Esophagus muscularis mucosa (tissue), 4 donors: ENCODE results near the gene MCM10. TPM values are rescaled to one million over a fixed set of nuclear protein-coding genes. Genes with fewer than 3 reads are reported as not detected.

Experiments used
- DNase-seq: peaks from one replicate; pipeline ENCODE4 v3.0.0-alpha.2; 2017; ENCODE audit errors: extremely low spot score
- H3K27ac ChIP-seq, 4 donors: fragments of 200-600 bp; sonication (generic); replicated peaks in 1 of 4; 1 replicate in 3 of 4; 2 replicates in 1 of 4; pipeline ENCODE4 v1.5.1; 2016 to 2019; ENCODE audit warnings: mild to moderate bottlenecking in 1 of 4
- H3K27me3 ChIP-seq, 4 donors: fragments of 200-600 bp; sonication (generic); one replicate each; pipeline versions ENCODE4 v1.5.1 to v1.6.0; 2016 to 2019
- H3K36me3 ChIP-seq, 4 donors: fragments of 200-600 bp; sonication (generic); one replicate each; pipeline ENCODE4 v1.5.1; 2016 to 2019
- H3K4me1 ChIP-seq, 4 donors: fragments of 200-600 bp; sonication (generic); one replicate each; pipeline ENCODE4 v1.5.1; 2016 to 2019
- H3K4me3 ChIP-seq, 4 donors: fragments of 200-600 bp; sonication (generic); 1 replicate in 2 of 4; 2 replicates in 2 of 4; pipeline ENCODE4 v1.5.1; 2016 to 2019; ENCODE audit warnings: mild to moderate bottlenecking in 4 of 4, moderate library complexity in 1 of 4
- H3K9me3 ChIP-seq, 4 donors: fragments of 200-600 bp; sonication (generic); 1 replicate in 3 of 4; 2 replicates in 1 of 4; pipeline ENCODE4 v1.5.1; 2016 to 2019
- EP300 ChIP-seq: sonication (generic); formaldehyde crosslinking; IDR thresholded peaks from one replicate; pipeline ENCODE4 v1.6.1; 2017; ENCODE audit warnings: antibody characterized with exemption
- POLR2A ChIP-seq: fragments of 450-650 bp; IDR thresholded peaks from one replicate; pipeline ENCODE4 v1.6.1; 2017; ENCODE audit warnings: antibody characterized with exemption, moderate library complexity, mild to moderate bottlenecking, low read depth
- POLR2AphosphoS5 ChIP-seq, 2 donors: sonication (generic); formaldehyde crosslinking; IDR thresholded peaks; one replicate each; pipeline ENCODE4 v1.6.1; 2017; ENCODE audit warnings: antibody characterized with exemption in 2 of 2
- WGBS: methylation state at CpG from one replicate; pipeline ENCODE4 v1.1.5; 2018; 5-methylcytosine and 5-hydroxymethylcytosine counted together
- intact Hi-C: fragments of 100-400 bp; cut with DNase I; formaldehyde crosslinking; loops from one replicate; pipeline ENCODE4 v1.15.1; 2023
- total RNA-seq, 4 donors: library from RNA; depleted of rRNA; stranded (reverse); fragments of >200 nt; gene quantifications; one replicate each; pipeline versions ENCODE4 v1.1.0 to v1.2.1, GENCODE V29; 2016
- TF ChIP-seq, protein P1 (sequence below), 3 experiments: fragments of 200-600 bp in 2 of 3; fragments of 450-650 bp in 1 of 3; sonication (generic) in 2 of 3; IDR thresholded peaks; one replicate each; pipeline ENCODE4 v1.5.1; 2017 to 2019; ENCODE audit warnings: antibody characterized with exemption in 3 of 3, mild to moderate bottlenecking in 2 of 3, moderate library complexity in 1 of 3

MCM10 gene
- total RNA-seq, 4 donors from 2014 or later = 0.17 to 0.32 TPM; not detected in 2

DNA sequence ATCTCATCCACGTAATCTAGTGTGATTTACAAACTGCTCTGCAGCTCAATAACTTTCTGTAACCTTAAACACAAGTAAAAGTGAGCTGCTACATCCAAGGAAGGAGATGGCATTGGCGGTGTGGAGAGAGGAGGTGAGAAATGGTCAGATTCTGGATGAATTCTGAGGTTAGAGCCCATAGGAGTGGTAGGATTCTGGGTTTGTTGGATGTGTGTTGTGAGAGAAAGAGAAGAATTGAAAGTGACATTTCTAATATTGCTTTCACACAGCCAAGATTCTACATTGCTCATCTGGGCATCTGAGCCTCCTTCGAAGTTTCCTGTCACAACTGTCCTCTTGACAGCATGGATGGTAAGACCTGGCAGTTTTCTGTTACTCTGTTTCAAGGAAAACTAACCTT, 2.5 kb downstream of the MCM10 start:
- peaks cover 10 to 16% (median 15%) of the 10 kb centered on the region in 4 donors for H3K4me1 ChIP-seq
- H3K4me3 ChIP-seq = no peak overlapping the region
- no peaks in the 10 kb centered on the region for H3K36me3 ChIP-seq
- WGBS = 88% methylated on average over 3 of the region's 3 CpGs
- H3K27me3 ChIP-seq = no peaks in the 10 kb centered on the region
- TF ChIP-seq POLR2AphosphoS5 (IDR thresholded peaks at IDR 0.05) (no peak), EP300 (no peak), POLR2A (no peak)
- TF ChIP-seq, protein P1, sequence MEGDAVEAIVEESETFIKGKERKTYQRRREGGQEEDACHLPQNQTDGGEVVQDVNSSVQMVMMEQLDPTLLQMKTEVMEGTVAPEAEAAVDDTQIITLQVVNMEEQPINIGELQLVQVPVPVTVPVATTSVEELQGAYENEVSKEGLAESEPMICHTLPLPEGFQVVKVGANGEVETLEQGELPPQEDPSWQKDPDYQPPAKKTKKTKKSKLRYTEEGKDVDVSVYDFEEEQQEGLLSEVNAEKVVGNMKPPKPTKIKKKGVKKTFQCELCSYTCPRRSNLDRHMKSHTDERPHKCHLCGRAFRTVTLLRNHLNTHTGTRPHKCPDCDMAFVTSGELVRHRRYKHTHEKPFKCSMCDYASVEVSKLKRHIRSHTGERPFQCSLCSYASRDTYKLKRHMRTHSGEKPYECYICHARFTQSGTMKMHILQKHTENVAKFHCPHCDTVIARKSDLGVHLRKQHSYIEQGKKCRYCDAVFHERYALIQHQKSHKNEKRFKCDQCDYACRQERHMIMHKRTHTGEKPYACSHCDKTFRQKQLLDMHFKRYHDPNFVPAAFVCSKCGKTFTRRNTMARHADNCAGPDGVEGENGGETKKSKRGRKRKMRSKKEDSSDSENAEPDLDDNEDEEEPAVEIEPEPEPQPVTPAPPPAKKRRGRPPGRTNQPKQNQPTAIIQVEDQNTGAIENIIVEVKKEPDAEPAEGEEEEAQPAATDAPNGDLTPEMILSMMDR (IDR thresholded peaks at IDR 0.05) = no peak
- no peaks in the 10 kb centered on the region for H3K9me3 ChIP-seq
- intact Hi-C loops = loop anchor here (5.0 kb wide), 2 partner anchors 138 to 273 kb away; partner anchors contain the start of gene PHYH
- DNase-seq = no peak
- no peak overlapping the region for H3K27ac ChIP-seq

DNA sequence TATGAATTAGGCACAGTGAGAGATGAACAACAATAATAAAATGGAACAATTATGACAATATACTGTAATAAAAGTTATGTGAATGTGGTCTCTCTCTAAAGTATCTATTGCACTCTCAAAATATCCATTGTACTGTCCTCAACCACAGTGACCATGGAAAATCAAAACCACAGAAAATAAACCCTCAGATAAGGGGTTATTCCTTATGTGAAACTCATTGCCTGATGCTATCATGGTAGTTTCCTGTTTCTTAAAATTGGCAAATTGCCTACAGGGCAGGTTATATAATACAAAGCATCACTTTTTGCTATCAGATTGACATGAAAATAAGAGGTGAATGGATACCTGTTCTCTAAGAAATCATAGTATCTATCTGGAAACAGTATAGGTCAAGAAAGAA, 3.8 kb downstream of the MCM10 start:
- intact Hi-C loops = no loop called here
- no peaks in the 10 kb centered on the region for H3K27me3 ChIP-seq
- no peaks in the 10 kb centered on the region for H3K36me3 ChIP-seq
- no peak overlapping the region for H3K27ac ChIP-seq
- DNase-seq = no peak
- H3K9me3 ChIP-seq = no peaks in the 10 kb centered on the region
- TF ChIP-seq POLR2AphosphoS5 (IDR thresholded peaks at IDR 0.05) (no peak), POLR2A (no peak), EP300 (no peak)
- TF ChIP-seq, protein P1 (IDR thresholded peaks at IDR 0.05) = no peak
- no peak overlapping the region for H3K4me3 ChIP-seq
- H3K4me1 ChIP-seq = peaks cover 10 to 16% (median 15%) of the 10 kb centered on the region in 4 donors

DNA sequence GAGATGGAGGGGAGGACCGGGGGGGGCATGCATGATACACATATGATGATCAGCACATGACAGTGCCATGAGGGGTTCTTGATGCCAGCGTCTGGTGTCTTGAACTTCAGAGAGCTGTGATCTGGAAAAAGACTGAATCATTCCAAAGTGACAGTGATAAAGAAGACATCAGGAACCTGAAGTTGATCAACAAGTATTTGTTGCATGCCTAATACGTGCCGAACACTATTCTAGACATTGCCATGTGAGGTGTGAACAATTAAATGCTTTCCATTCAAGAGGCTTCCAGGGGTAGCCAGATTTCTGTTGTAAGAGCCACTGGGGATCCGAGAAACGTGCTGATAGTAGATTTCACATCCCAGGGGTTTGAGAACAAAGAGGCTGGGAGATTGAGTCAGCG, 6.2 kb downstream of the MCM10 start:
- H3K4me1 ChIP-seq = no peaks in the 10 kb centered on the region
- no peak for DNase-seq
- TF ChIP-seq POLR2AphosphoS5 (IDR thresholded peaks at IDR 0.05) = no peak
- no peak for TF ChIP-seq EP300
- TF ChIP-seq, protein P1 (IDR thresholded peaks at IDR 0.05) = no peak
- no peak for TF ChIP-seq POLR2A
- no peak overlapping the region for H3K27ac ChIP-seq
- H3K27me3 ChIP-seq = no peaks in the 10 kb centered on the region
- H3K9me3 ChIP-seq = no peaks in the 10 kb centered on the region
- WGBS = 91% methylated on average over 7 of the region's 7 CpGs
- intact Hi-C loops = no loop called here
- no peaks in the 10 kb centered on the region for H3K36me3 ChIP-seq
- no peak overlapping the region for H3K4me3 ChIP-seq

DNA sequence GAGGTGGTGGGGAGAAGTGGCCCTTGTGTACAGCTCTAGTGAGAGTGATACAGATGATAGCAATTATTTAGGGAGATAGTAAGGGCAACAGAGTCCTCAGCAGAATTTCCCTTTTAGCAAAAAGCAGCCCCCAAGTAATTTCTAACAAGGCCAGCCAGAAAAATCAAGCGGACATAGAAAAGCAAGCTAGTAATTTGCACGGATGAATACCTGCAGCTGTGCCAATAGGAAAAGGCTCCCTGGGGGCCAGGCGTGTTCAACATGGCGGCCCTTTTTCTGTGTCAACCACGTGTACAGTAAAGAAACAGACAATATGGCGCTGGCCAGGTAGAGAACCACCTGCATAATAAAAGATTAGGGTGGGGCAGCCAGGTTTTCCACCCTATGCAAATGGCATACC, 7.4 kb downstream of the MCM10 start:
- no peaks in the 10 kb centered on the region for H3K9me3 ChIP-seq
- TF ChIP-seq POLR2AphosphoS5 (IDR thresholded peaks at IDR 0.05) (no peak), POLR2A (no peak), EP300 (no peak)
- TF ChIP-seq, protein P1 (IDR thresholded peaks at IDR 0.05) = no peak
- no peaks in the 10 kb centered on the region for H3K36me3 ChIP-seq
- H3K4me1 ChIP-seq = no peaks in the 10 kb centered on the region
- intact Hi-C loops = no loop called here
- no peaks in the 10 kb centered on the region for H3K27me3 ChIP-seq
- H3K4me3 ChIP-seq = no peak overlapping the region
- DNase-seq = no peak
- 92% methylated on average over 6 of the region's 6 CpGs for WGBS
- H3K27ac ChIP-seq = no peak overlapping the region

DNA sequence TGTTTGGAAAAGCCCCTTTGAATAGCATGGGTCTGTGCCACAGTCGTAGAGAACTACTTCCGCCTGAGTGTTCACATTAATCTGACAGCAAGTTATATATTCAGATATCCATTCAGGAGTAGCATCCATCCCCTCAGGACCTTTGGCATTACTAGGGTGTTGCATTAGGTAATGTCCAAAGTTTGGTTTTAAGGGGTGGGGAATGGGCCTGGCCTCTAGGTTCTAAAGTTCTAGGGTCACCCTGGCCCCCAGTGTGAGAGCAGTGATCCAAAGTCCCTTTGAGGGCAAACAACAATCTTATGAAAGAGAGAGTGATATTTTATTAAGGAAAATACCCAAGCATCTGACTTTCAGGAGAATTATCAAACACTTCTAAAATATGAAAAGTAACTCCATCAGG, 12.3 kb downstream of the MCM10 start:
- no peaks in the 10 kb centered on the region for H3K36me3 ChIP-seq
- H3K27me3 ChIP-seq = no peaks in the 10 kb centered on the region
- TF ChIP-seq POLR2A (no peak), EP300 (no peak), POLR2AphosphoS5 (IDR thresholded peaks at IDR 0.05) (no peak)
- TF ChIP-seq, protein P1 (IDR thresholded peaks at IDR 0.05) = no peak
- no peak overlapping the region for H3K27ac ChIP-seq
- intact Hi-C loops = no loop called here
- DNase-seq = no peak
- no peaks in the 10 kb centered on the region for H3K4me1 ChIP-seq
- WGBS = 100% methylated on average over 2 of the region's 2 CpGs
- no peak overlapping the region for H3K4me3 ChIP-seq
- no peaks in the 10 kb centered on the region for H3K9me3 ChIP-seq
